Naive thymus-derived CD4-positive, alpha-beta T cell (primary cell): ENCODE results near the gene EFS. TPM values are rescaled to one million over a fixed set of nuclear protein-coding genes. Genes with fewer than 3 reads are reported as not detected.

Experiments
- ATAC-seq: fragments of 150-1000 bp; cut with Tn5 transposase; 2 replicates; pipeline ENCODE4 v1.10.0; 2021; ENCODE audit warnings: mild to moderate bottlenecking, moderate library complexity
- CTCF ChIA-PET: fragments of 350-600 bp; sonication (Branson Sonifier 250); formaldehyde crosslinking; loops from one replicate; lab custom pipeline; 2021; ENCODE audit warnings: antibody characterized with exemption; lab: Charles Lee
- POLR2A ChIA-PET: fragments of 350-600 bp; sonication (Branson Sonifier 250); formaldehyde crosslinking; loops from one replicate; lab custom pipeline; 2021; ENCODE audit warnings: antibody characterized with exemption, inconsistent platforms; lab: Charles Lee
- DNase-seq, 9 donors: peaks; one replicate each; pipeline versions ENCODE4 v3.0.0 to v3.0.0-alpha.2; 2020 to 2022; ENCODE audit warnings: mixed read lengths in 1 of 9
- H3K27ac ChIP-seq: one replicate; pipeline ENCODE4 v1.7.0; 2013; ENCODE audit warnings: mild to moderate bottlenecking, low read depth, low read length, moderate library complexity
- H3K27me3 ChIP-seq, 2 donors: one replicate each; pipeline ENCODE4 v1.7.0; 2013; ENCODE audit warnings: low read length in 2 of 2, mild to moderate bottlenecking in 2 of 2, moderate library complexity in 2 of 2; ENCODE audit not compliant: control insufficient read depth in 2 of 2, insufficient read depth in 2 of 2
- H3K36me3 ChIP-seq, 3 experiments: 1 replicate in 2 of 3; 2 replicates in 1 of 3; pipeline ENCODE4 v1.7.0; 2013; ENCODE audit warnings: low read length in 3 of 3, mild to moderate bottlenecking in 3 of 3, moderate library complexity in 1 of 3; ENCODE audit not compliant: insufficient read depth in 3 of 3, control insufficient read depth in 2 of 3
- H3K4me1 ChIP-seq, 2 donors: one replicate each; pipeline ENCODE4 v1.7.0; 2013; ENCODE audit warnings: low read length in 2 of 2, mild to moderate bottlenecking in 2 of 2, moderate library complexity in 1 of 2; ENCODE audit not compliant: control insufficient read depth in 2 of 2, insufficient read depth in 2 of 2
- H3K4me3 ChIP-seq: 2 replicates; pipeline ENCODE4 v1.7.0; 2013; ENCODE audit warnings: mild to moderate bottlenecking, low read length
- H3K9me3 ChIP-seq, 3 experiments: 1 replicate in 2 of 3; 2 replicates in 1 of 3; pipeline ENCODE4 v1.7.0; 2013; ENCODE audit warnings: low read length in 3 of 3; ENCODE audit not compliant: control insufficient read depth in 2 of 3
- H3K27ac Mint-ChIP-seq, 9 donors: one replicate each; pipeline ENCODE4 v1.8.0; 2020 to 2022; ENCODE audit warnings: mixed read lengths in 9 of 9, mild to moderate bottlenecking in 8 of 9, moderate library complexity in 5 of 9, inconsistent platforms in 2 of 9
- H3K27me3 Mint-ChIP-seq, 5 donors: one replicate each; pipeline ENCODE4 v1.8.0; 2021 to 2022; ENCODE audit warnings: mixed read lengths in 5 of 5, mild to moderate bottlenecking in 1 of 5
- H3K36me3 Mint-ChIP-seq, 5 donors: one replicate each; pipeline ENCODE4 v1.8.0; 2020 to 2022; ENCODE audit warnings: mixed read lengths in 5 of 5, mild to moderate bottlenecking in 3 of 5, inconsistent platforms in 1 of 5
- H3K4me1 Mint-ChIP-seq, 7 donors: one replicate each; pipeline ENCODE4 v1.8.0; 2020 to 2022; ENCODE audit warnings: mixed read lengths in 7 of 7, mild to moderate bottlenecking in 3 of 7, inconsistent platforms in 1 of 7
- H3K4me3 Mint-ChIP-seq, 10 donors: one replicate each; pipeline ENCODE4 v1.8.0; 2020 to 2022; ENCODE audit warnings: mild to moderate bottlenecking in 10 of 10, mixed read lengths in 10 of 10, moderate library complexity in 6 of 10, inconsistent platforms in 2 of 10
- H3K9me3 Mint-ChIP-seq, 11 donors: one replicate each; pipeline ENCODE4 v1.8.0; 2020 to 2022; ENCODE audit warnings: mixed read lengths in 11 of 11, mild to moderate bottlenecking in 4 of 11, inconsistent platforms in 1 of 11, moderate library complexity in 1 of 11
- intact Hi-C, 2 donors: fragments of 100-400 bp; cut with micrococcal nuclease; formaldehyde crosslinking; loops; one replicate each; pipeline ENCODE4 v1.15.1; 2023
- polyA plus RNA-seq, 2 donors: library from polyadenylated mRNA; unstranded; fragments of 300-500 nt; fragmentation: Illumina TruSeq; gene quantifications; one replicate each; pipeline ENCODE4 v1.2.3, GENCODE V29; 2021
- total RNA-seq, 6 experiments: library from RNA in 5 of 6; stranded (reverse) in 5 of 6; gene quantifications; 1 replicate in 5 of 6; 2 replicates in 1 of 6; pipeline ENCODE4 v1.2.3 and lab custom pipeline; 2021 to 2026

EFS gene
- total and polyA plus RNA-seq, 7 experiments from 2014 or later, result not detected

DNA sequence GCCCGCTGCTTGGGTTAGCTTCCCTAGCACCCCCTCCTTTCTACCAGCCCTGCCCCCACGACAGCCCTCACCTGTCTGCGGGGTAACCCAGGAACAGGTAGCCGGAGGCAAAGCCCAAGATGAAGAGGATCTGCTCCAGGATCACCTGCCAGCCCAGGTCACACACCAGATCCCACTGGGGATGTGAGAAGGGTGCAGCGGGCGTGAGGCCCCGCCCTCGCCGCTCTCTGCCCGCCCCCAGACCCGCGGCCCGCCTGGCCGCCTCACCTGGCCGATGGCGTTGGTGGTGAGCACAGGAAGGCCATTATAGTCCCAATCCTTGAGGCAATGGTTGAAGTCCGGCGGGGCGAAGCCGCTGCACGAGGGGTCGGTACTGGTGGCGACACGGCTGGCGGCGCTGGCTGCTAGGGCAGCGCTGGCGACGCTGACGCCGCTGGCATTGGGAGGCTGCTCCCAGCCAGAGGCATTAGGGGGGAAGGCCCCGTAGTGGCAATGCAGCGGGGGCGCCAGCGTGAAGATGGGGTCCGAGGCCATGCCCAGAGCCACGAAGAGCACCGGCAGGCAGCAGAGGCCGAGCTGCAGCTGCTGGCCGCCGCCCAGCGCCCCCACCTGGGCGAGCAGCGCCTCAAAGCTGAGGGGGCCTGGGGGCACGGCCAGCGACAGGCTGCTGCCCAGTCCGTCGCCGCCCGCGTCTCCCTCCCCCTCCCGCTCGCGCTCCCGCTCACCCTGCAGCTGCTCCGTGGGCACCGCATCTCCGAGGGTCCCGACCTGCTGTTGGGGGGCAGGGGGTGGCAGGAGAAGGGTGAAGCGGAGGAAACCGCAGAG is 13.1 kb downstream of the EFS start:
- peak overlapping the region; percentile 54 for H3K4me3 ChIP-seq
- Mint-ChIP-seq H3K9me3 (peaks cover 0 to 1% (median 0%) of the 10 kb centered on the region in 11 donors), H3K4me1 (peaks cover 10 to 25% (median 18%) of the 10 kb centered on the region in 7 donors), H3K27me3 (peaks cover 0 to 53% (median 33%) of the 10 kb centered on the region in 5 donors), H3K27ac (peak overlapping the region in 4 of 9 donors; percentile 5 to 93 (median 55)), H3K4me3 (peak overlapping the region; percentile 70 to 92 (median 86)), H3K36me3 (peaks cover 0 to 4% (median 0%) of the 10 kb centered on the region in 5 donors)
- DNase-seq (peak in 3 of 9 donors; percentile 2 to 14 (median 6)), ATAC-seq (no peak)
- no peaks in the 10 kb centered on the region for H3K4me1 ChIP-seq
- ChIA-PET CTCF (interaction anchor here (0.8 kb wide), 1 partner anchor 31 kb away, joined by 3 read pairs; the partner anchor contains the start of gene PABPN1), POLR2A (interaction anchor here (2.2 to 3.3 kb wide), 2 partner anchors 31 to 50 kb away, joined by 10 to 26 read pairs; partner anchors contain the start of genes PABPN1 and PPP1R3E)
- intact Hi-C loops, result loop anchor here in 1 of 2 donors (1.0 kb wide), 4 partner anchors 24 to 117 kb away; partner anchors contain the start of genes NGDN, PABPN1 and PPP1R3E
- H3K27me3 ChIP-seq, result no peaks in the 10 kb centered on the region
- H3K27ac ChIP-seq, result peak overlapping the region; percentile 58
- peaks cover 0 to 4% (median 0%) of the 10 kb centered on the region in 3 experiments for H3K36me3 ChIP-seq
- no peaks in the 10 kb centered on the region for H3K9me3 ChIP-seq

DNA sequence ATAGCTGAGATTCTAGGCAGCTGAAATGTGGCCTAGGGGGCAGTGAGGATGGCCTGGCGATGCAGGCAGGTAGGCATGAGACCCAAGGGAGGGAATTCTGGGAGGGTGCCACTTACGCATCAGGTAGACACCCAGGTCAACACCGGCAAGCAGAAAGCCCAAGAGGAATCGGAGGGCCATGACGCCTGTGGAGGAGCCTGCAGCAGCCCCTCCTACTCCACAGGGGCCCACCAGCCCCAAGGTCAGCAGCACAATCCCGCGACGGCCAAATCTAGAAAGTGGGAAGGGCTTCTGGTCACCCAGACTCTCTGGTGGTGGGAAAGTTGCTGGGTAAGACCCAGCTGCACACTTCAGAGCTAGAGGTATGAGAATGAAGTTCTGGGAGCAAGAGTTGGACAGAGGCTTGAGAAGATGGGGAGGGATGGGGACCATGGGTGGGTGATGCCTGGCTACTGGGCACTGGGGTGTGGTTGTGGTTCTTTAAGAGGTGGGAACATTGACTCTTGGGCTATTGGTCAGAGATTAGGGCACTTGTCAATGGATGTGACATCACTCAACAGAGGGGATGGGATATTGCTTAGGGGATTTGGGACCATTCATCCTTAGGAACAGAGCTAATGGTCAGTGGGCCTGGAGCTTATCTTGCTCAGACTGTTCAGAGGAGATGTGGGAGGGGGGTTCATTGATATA is 15.7 kb downstream of the EFS start:
- intact Hi-C loops, result no loop called here
- Histone ChIP-seq H3K4me1 (no peaks in the 10 kb centered on the region), H3K27me3 (no peaks in the 10 kb centered on the region), H3K9me3 (no peaks in the 10 kb centered on the region), H3K27ac (no peak overlapping the region), H3K4me3 (no peak overlapping the region), H3K36me3 (peaks cover 0 to 8% (median 0%) of the 10 kb centered on the region in 3 experiments)
- Mint-ChIP-seq H3K9me3 (peaks cover 0 to 1% (median 0%) of the 10 kb centered on the region in 11 donors), H3K36me3 (peaks cover 0 to 4% (median 0%) of the 10 kb centered on the region in 5 donors), H3K4me3 (peak overlapping the region in 3 of 10 donors; percentile 4 to 71 (median 50)), H3K27ac (no peak overlapping the region), H3K27me3 (peaks cover 0 to 37% (median 25%) of the 10 kb centered on the region in 5 donors), H3K4me1 (peaks cover 10 to 25% (median 18%) of the 10 kb centered on the region in 7 donors)
- DNase-seq (no peak), ATAC-seq (no peak)
- ChIA-PET POLR2A (interaction anchor here (0.6 kb wide), 1 partner anchor 56 kb away, joined by 4 read pairs; no protein-coding TSS in a partner anchor), CTCF (no interaction called here)

DNA sequence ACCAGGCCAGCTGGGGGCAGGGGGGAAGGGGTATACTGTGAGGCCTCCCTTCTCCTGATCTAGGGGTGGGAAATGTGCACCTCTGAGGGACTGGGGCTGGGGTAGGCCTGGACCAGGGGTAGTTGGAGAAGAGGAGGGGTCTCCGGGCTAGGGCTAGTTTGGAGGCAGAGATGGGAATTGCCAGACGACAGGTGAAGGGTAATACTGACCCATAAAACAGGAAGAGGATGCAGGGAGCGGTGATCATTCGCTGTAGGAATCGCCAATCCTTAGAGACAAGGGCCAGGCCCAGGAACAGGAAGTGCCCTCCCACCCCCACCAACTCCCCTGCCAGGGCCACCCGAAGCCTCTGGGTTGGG is 16.7 kb downstream of the EFS start:
- POLR2A ChIA-PET, result interaction anchor here (0.6 kb wide), 1 partner anchor 1469 kb away, joined by 3 read pairs; no protein-coding TSS in a partner anchor
- Histone ChIP-seq H3K27ac (no peak overlapping the region), H3K27me3 (no peaks in the 10 kb centered on the region), H3K9me3 (no peaks in the 10 kb centered on the region), H3K4me1 (no peaks in the 10 kb centered on the region), H3K36me3 (peaks cover 0 to 8% (median 0%) of the 10 kb centered on the region in 3 experiments), H3K4me3 (no peak overlapping the region)
- Mint-ChIP-seq H3K4me3 (no peak overlapping the region), H3K36me3 (peaks cover 0 to 4% (median 0%) of the 10 kb centered on the region in 5 donors), H3K27me3 (peaks cover 0 to 28% (median 15%) of the 10 kb centered on the region in 5 donors), H3K27ac (no peak overlapping the region), H3K9me3 (no peaks in the 10 kb centered on the region), H3K4me1 (peaks cover 10 to 18% (median 15%) of the 10 kb centered on the region in 7 donors)
- DNase-seq (no peak), ATAC-seq (no peak)
- intact Hi-C loops, result no loop called here
- CTCF ChIA-PET, result no interaction called here

DNA sequence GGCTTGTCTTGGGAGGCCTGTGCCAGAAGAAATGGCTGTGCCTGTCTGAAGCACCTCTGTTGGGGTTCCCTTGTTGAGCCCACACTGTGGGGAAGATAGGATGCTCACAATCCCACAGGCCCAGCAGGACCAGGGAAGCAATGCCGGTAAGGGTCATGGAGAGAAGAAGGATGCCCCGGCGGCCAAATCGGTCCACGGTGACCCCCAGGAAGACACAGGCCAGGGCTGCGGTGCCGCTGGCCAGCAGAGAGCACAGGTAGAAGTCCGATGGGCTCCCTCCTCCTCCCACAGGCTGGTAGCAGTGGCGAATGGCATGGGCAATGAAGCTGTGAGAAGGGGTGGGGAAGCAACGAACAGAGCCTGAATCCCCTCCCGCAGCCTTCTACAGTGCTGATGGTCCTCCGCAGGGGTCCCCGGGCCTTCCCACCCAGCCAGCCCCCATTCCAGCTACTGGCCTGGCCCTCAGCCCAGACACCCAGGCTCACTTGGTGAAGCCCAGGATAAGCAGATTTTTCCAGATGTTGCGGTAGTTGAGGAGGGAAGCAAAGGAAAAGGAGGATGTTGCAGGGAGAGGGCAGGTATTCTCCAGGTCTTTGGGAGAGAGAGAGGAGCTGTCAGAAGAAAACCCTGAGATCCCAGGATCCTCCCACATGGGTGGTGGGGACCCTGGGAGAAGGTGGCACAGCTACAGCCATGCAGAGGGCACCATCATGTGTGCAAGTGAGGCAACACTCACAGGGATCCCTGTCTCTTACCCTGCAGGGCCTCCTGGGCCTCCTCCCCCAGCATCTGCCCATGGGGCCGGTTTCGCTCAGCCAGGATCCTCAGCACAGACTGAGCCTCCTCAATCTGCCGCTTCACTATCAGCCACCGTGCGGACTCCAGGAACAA is 17.3 kb downstream of the EFS start:
- no peak for ATAC-seq
- Histone ChIP-seq H3K27ac (no peak overlapping the region), H3K4me1 (no peaks in the 10 kb centered on the region), H3K4me3 (no peak overlapping the region), H3K9me3 (no peaks in the 10 kb centered on the region), H3K36me3 (peaks cover 0 to 8% (median 0%) of the 10 kb centered on the region in 3 experiments), H3K27me3 (no peaks in the 10 kb centered on the region)
- H3K27me3 Mint-ChIP-seq, result peaks cover 0 to 28% (median 11%) of the 10 kb centered on the region in 5 donors
- intact Hi-C loops, result no loop called here
- no peaks in the 10 kb centered on the region for H3K9me3 Mint-ChIP-seq
- peaks cover 0 to 4% (median 0%) of the 10 kb centered on the region in 5 donors for H3K36me3 Mint-ChIP-seq
- ChIA-PET POLR2A (interaction anchor here (0.6 kb wide), 1 partner anchor 1469 kb away, joined by 3 read pairs; no protein-coding TSS in a partner anchor), CTCF (no interaction called here)
- DNase-seq, result no peak
- no peak overlapping the region for H3K27ac Mint-ChIP-seq
- H3K4me1 Mint-ChIP-seq, result peaks cover 5 to 13% (median 8%) of the 10 kb centered on the region in 7 donors
- no peak overlapping the region for H3K4me3 Mint-ChIP-seq

DNA sequence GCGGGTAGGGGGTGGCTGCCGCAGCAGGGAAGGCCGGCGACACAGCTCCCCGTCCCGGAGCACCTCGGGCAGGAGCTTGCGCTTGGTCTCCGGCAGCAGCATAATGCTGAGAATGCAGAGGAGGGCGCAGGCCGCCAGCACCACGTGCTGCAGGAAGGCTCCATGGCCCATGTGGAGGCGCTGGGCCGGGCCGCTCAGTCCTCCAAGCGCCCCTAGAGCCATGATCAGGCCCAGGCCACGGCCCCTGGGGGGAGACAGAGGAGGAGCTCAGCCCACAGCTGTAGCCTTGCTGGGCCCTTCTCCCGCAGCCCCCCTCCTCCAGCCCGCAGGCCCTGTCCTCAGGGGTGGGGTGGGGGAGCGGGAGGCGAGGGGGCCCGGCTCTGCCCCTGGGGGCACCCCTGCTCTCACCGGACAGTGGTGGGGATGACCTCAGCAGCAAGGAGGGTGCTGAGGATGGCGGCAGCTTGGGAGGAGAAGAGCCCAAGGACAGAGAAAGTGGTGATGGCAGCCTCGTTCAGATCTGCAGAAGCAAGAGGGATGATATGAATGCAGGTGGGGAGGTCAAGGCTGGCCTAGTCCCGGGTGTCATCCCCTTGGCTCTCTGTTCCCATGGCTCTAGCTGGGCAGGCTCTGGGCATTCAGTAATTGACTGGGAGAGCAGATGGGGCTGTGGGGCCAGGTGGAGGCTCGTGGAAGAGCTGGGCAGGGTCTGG is 18.1 kb downstream of the EFS start:
- no peaks in the 10 kb centered on the region for H3K27me3 ChIP-seq
- no peak overlapping the region for H3K27ac ChIP-seq
- H3K4me3 Mint-ChIP-seq, result no peak overlapping the region
- intact Hi-C loops, result no loop called here
- H3K4me1 Mint-ChIP-seq, result peaks cover 4 to 13% (median 8%) of the 10 kb centered on the region in 7 donors
- no peaks in the 10 kb centered on the region for H3K9me3 ChIP-seq
- no peak overlapping the region for H3K4me3 ChIP-seq
- peaks cover 0 to 34% (median 11%) of the 10 kb centered on the region in 5 donors for H3K27me3 Mint-ChIP-seq
- H3K9me3 Mint-ChIP-seq, result no peaks in the 10 kb centered on the region
- H3K4me1 ChIP-seq, result no peaks in the 10 kb centered on the region
- no peak overlapping the region for H3K27ac Mint-ChIP-seq
- peaks cover 0 to 4% (median 0%) of the 10 kb centered on the region in 5 donors for H3K36me3 Mint-ChIP-seq
- peaks cover 0 to 8% (median 0%) of the 10 kb centered on the region in 3 experiments for H3K36me3 ChIP-seq
- ChIA-PET POLR2A (no interaction called here), CTCF (interaction anchor here (1.0 kb wide), 1 partner anchor 11 kb away, joined by 3 read pairs; no protein-coding TSS in a partner anchor)
- no peak for DNase-seq
- ATAC-seq, result no peak
